HCT116 (cell line): ENCODE results near the gene KMT2B. TPM values are rescaled to one million over a fixed set of nuclear protein-coding genes. Genes with fewer than 3 reads are reported as not detected.

Experiments used
- ATAC-seq: fragments of 200-7000 bp; cut with Tn5 transposase; 2 replicates; pipeline ENCODE4 v1.9.1; 2020; ENCODE audit warnings: mild to moderate bottlenecking, moderate library complexity
- BruUV-seq: library from RNA; stranded (reverse); fragments of 400-500 nt; replicated peaks from 2 replicates; lab custom pipeline; 2021; lab: Mats Ljungman, UMichigan
- CTCF ChIA-PET: fragments of 300-600 bp; sonication (Branson Sonifier 250); formaldehyde crosslinking; loops from one replicate; lab custom pipeline; 2021; ENCODE audit warnings: antibody characterized with exemption; lab: Charles Lee
- POLR2A ChIA-PET: fragments of 300-600, 350-600 bp; sonication (Branson Sonifier 250); formaldehyde crosslinking; loops from one replicate; lab custom pipeline; 2021; ENCODE audit warnings: antibody characterized with exemption; lab: Charles Lee
- RAD21 ChIA-PET, 2 experiments: fragments of 300-600 bp; sonication (Branson Sonifier 250); formaldehyde crosslinking; loops; one replicate each; lab custom pipeline; 2023; ENCODE audit warnings: low total read pairs in 2 of 2; ENCODE audit not compliant: uncharacterized antibody in 2 of 2, unreplicated experiment in 2 of 2, low non-redundant PET in 1 of 2; lab: Charles Lee
- DNase-seq: peaks from one replicate; pipeline ENCODE4 v3.0.0-alpha.2; 2010; ENCODE audit warnings: low read depth, low spot score
- H2AFZ ChIP-seq: fragments of 200-600 bp; shearing (Covaris generic), sonication (generic); 2 replicates; pipeline ENCODE4 v1.6.1; 2017; ENCODE audit warnings: low read depth, mixed run types, mixed read lengths, antibody characterized with exemption, low read length; ENCODE audit not compliant: poor library complexity, severe bottlenecking
- H3K27ac ChIP-seq: 2 replicates; pipeline ENCODE4 v1.5.1; 2012; ENCODE audit warnings: low read depth, low read length
- H3K27me3 ChIP-seq: fragments of 200-600 bp; sonication (generic); 2 replicates; pipeline ENCODE4 v1.6.1; 2016; ENCODE audit warnings: mixed run types, low read length, mixed read lengths; ENCODE audit not compliant: insufficient read depth
- H3K36me3 ChIP-seq, 2 experiments: fragments of 200-500 bp in 1 of 2; fragments of 200-600 bp in 1 of 2; sonication (Bioruptor generic) in 1 of 2; sonication (generic) in 1 of 2; 2 replicates each; pipeline versions ENCODE4 v1.5.1 to v1.6.1; 2014 to 2016; ENCODE audit warnings: low read length in 2 of 2, inconsistent platforms in 1 of 2, mixed read lengths in 1 of 2, mixed run types in 1 of 2; ENCODE audit not compliant: insufficient read depth in 2 of 2, control insufficient read depth in 1 of 2
- H3K4me1 ChIP-seq, 2 experiments: fragments of 200-600 bp in 1 of 2; sonication (generic) in 1 of 2; 2 replicates each; pipeline versions ENCODE4 v1.5.1 to v1.6.1; 2012 to 2017; ENCODE audit warnings: low read length in 2 of 2, inconsistent platforms in 1 of 2, mild to moderate bottlenecking in 1 of 2, mixed read lengths in 1 of 2, mixed run types in 1 of 2, moderate library complexity in 1 of 2; ENCODE audit not compliant: insufficient read depth in 2 of 2, control insufficient read depth in 1 of 2
- H3K4me2 ChIP-seq: fragments of 200-600 bp; sonication (generic); 2 replicates; pipeline ENCODE4 v1.6.1; 2017; ENCODE audit warnings: mixed run types, low read length, mixed read lengths
- H3K4me3 ChIP-seq, 2 experiments: fragments of 200-600 bp in 1 of 2; sonication (generic) in 1 of 2; replicated peaks in 1 of 2; 2 replicates each; pipeline ENCODE4 v1.5.1; 2011 to 2016; ENCODE audit warnings: low read length in 2 of 2, control low read depth in 1 of 2, low read depth in 1 of 2, mild to moderate bottlenecking in 1 of 2, mixed read lengths in 1 of 2, mixed run types in 1 of 2
- H3K79me2 ChIP-seq: fragments of 200-600 bp; sonication (generic); 2 replicates; pipeline ENCODE4 v1.6.1; 2017; ENCODE audit warnings: mild to moderate bottlenecking, mixed run types, low read length, moderate library complexity, mixed read lengths; ENCODE audit not compliant: insufficient read depth
- H3K9ac ChIP-seq: fragments of 200-600 bp; sonication (generic); 2 replicates; pipeline ENCODE4 v1.6.1; 2016; ENCODE audit warnings: low read length, mixed read lengths
- H3K9me2 ChIP-seq: fragments of 200-600 bp; sonication (generic), shearing (Covaris generic); 2 replicates; pipeline ENCODE4 v1.6.1; 2017; ENCODE audit warnings: mixed run types, mild to moderate bottlenecking, moderate library complexity; ENCODE audit not compliant: insufficient read depth
- H3K9me3 ChIP-seq, 2 experiments: fragments of 200-500 bp in 1 of 2; fragments of 200-600 bp in 1 of 2; sonication (Bioruptor generic) in 1 of 2; sonication (generic) in 1 of 2; 2 replicates each; pipeline ENCODE4 v1.6.1; 2014 to 2017; ENCODE audit warnings: low read length in 2 of 2, mixed read lengths in 2 of 2, inconsistent platforms in 1 of 2, low read depth in 1 of 2, mild to moderate bottlenecking in 1 of 2, mixed run types in 1 of 2, moderate library complexity in 1 of 2; ENCODE audit not compliant: control insufficient read depth in 1 of 2, insufficient read depth in 1 of 2
- H4K20me1 ChIP-seq: fragments of 200-600 bp; sonication (generic), shearing (Covaris generic); 2 replicates; pipeline ENCODE4 v1.6.1; 2017; ENCODE audit warnings: mixed run types, mild to moderate bottlenecking, moderate library complexity; ENCODE audit not compliant: insufficient read depth
- ATF3 ChIP-seq: IDR thresholded peaks from 2 replicates; pipeline ENCODE4 v1.6.1; 2012
- CBX3 ChIP-seq: IDR thresholded peaks from 2 replicates; pipeline ENCODE4 v1.6.1; 2012; ENCODE audit warnings: low read depth
- CEBPB ChIP-seq: IDR thresholded peaks from 2 replicates; pipeline ENCODE4 v1.6.1; 2012; ENCODE audit warnings: low read depth
- CTCF ChIP-seq, 3 experiments: fragments of 200-600 bp in 1 of 3; sonication (generic) in 1 of 3; IDR thresholded peaks in 2 of 3; conservative IDR thresholded peaks in 1 of 3; 2 replicates each; pipeline ENCODE4 v1.5.1; 2012 to 2017; ENCODE audit warnings: low read depth in 2 of 3, low read length in 2 of 3, antibody characterized with exemption in 1 of 3, borderline replicate concordance in 1 of 3, control low read depth in 1 of 3, mild to moderate bottlenecking in 1 of 3, mixed read lengths in 1 of 3, mixed run types in 1 of 3, moderate library complexity in 1 of 3; ENCODE audit not compliant: insufficient read depth in 1 of 3
- ELF1 ChIP-seq: IDR thresholded peaks from 2 replicates; pipeline ENCODE4 v1.6.1; 2012; ENCODE audit warnings: low read depth, borderline replicate concordance
- EZH2 ChIP-seq: fragments of 200-600 bp; sonication (generic); IDR thresholded peaks from 2 replicates; pipeline ENCODE4 v1.6.1; 2017; ENCODE audit warnings: antibody characterized with exemption, mixed run types
- EZH2phosphoT487 ChIP-seq: fragments of 200-600 bp; IDR thresholded peaks from 2 replicates; pipeline ENCODE4 v1.6.1; 2018; ENCODE audit warnings: antibody characterized with exemption, borderline replicate concordance
- MAX ChIP-seq: IDR thresholded peaks from 2 replicates; pipeline ENCODE4 v1.6.1; 2012
- POLR2A ChIP-seq: IDR thresholded peaks from 2 replicates; pipeline ENCODE4 v1.7.0; 2011; ENCODE audit warnings: borderline replicate concordance; ENCODE audit not compliant: insufficient read depth, insufficient read length; ENCODE audit errors: extremely low read depth
- POLR2AphosphoS5 ChIP-seq: IDR thresholded peaks from 2 replicates; pipeline ENCODE4 v1.6.1; 2011; ENCODE audit warnings: mild to moderate bottlenecking, low read depth, low read length, moderate library complexity
- REST ChIP-seq: IDR thresholded peaks from 2 replicates; pipeline ENCODE4 v1.6.1; 2012; ENCODE audit warnings: low read depth
- SP1 ChIP-seq: IDR thresholded peaks from 2 replicates; pipeline ENCODE4 v1.6.1; 2012; ENCODE audit warnings: low read depth
- SRF ChIP-seq: IDR thresholded peaks from 2 replicates; pipeline ENCODE4 v1.6.1; 2012; ENCODE audit warnings: low read depth
- TCF7L2 ChIP-seq: IDR thresholded peaks from 2 replicates; pipeline ENCODE4 v1.7.0; 2011; ENCODE audit warnings: borderline replicate concordance, inconsistent platforms; ENCODE audit not compliant: insufficient read depth, insufficient read length; ENCODE audit errors: extremely low read depth
- YY1 ChIP-seq: IDR thresholded peaks from 2 replicates; pipeline ENCODE4 v1.6.1; 2011; ENCODE audit warnings: low read length, low read depth, moderate library complexity, mild to moderate bottlenecking; ENCODE audit not compliant: insufficient replicate concordance; ENCODE audit errors: extremely low read depth
- ZBTB33 ChIP-seq: IDR thresholded peaks from 2 replicates; pipeline ENCODE4 v1.6.1; 2011; ENCODE audit warnings: mild to moderate bottlenecking, low read length, moderate library complexity; ENCODE audit not compliant: insufficient replicate concordance; ENCODE audit errors: extremely low read depth
- ZFX ChIP-seq: fragments of 450-650 bp; IDR thresholded peaks from 2 replicates; pipeline ENCODE4 v1.6.1; 2017
- ZNF274 ChIP-seq: fragments of 200-500 bp; sonication (Bioruptor generic); IDR thresholded peaks from 2 replicates; pipeline ENCODE4 v1.6.1; 2014; ENCODE audit warnings: mild to moderate bottlenecking, low read depth, low read length, inconsistent platforms
- intact Hi-C: fragments of 100-400 bp; cut with micrococcal nuclease; formaldehyde crosslinking; loops from 2 replicates; pipeline ENCODE4 v1.10.0; 2022
- total RNA-seq: library from RNA; stranded (reverse); gene quantifications from one replicate; pipeline ENCODE4 v1.2.1, GENCODE V29; 2021; ENCODE audit not compliant: unreplicated experiment

Gene KMT2B
- total RNA-seq, 1 experiment from 2014 or later = 29.9 TPM

- peak overlapping the region; percentile 58 for H3K9ac ChIP-seq
- H3K79me2 ChIP-seq = no peaks in the 10 kb centered on the region
- ChIA-PET RAD21 (interaction anchor here in 1 of 2 experiments (0.6 to 0.8 kb wide), 2 partner anchors 146 to 320 kb away, joined by 3 read pairs; no protein-coding TSS in a partner anchor), CTCF (interaction anchor here (0.5 to 1.6 kb wide), 6 partner anchors 9 to 163 kb away, joined by 3 to 6 read pairs (median 3); no protein-coding TSS in a partner anchor), POLR2A (interaction anchor here (0.6 to 2.0 kb wide), 8 partner anchors 9 to 72 kb away, joined by 3 to 18 read pairs (median 5); partner anchors contain the start of genes COX6B1, PSENEN and U2AF1L4)
- no peaks in the 10 kb centered on the region for H3K9me3 ChIP-seq
- H3K4me2 ChIP-seq = peak overlapping the region; percentile 87
- peaks cover 5% of the 10 kb centered on the region; the same call in 1 of the 2 replicates for H3K27me3 ChIP-seq
- H2AFZ ChIP-seq = peak overlapping the region; percentile 3
- H3K4me3 ChIP-seq = peak overlapping the region; percentile 59 to 65
- peak overlapping the region; percentile 61 for H3K27ac ChIP-seq
- intact Hi-C loops = no loop called here
- peak; percentile 98 for ATAC-seq
- no peaks in the 10 kb centered on the region for H4K20me1 ChIP-seq
- H3K4me1 ChIP-seq = peaks cover 2 to 17% of the 10 kb centered on the region in 2 experiments; a peak in 2 of 4 replicates
- peak; percentile 53 for DNase-seq
- H3K9me2 ChIP-seq = no peaks in the 10 kb centered on the region
- no peaks in the 10 kb centered on the region for H3K36me3 ChIP-seq
- TSS peak; percentile 95 for BruUV-seq
- TF ChIP-seq ZFX = no peak
- no peak for TF ChIP-seq CTCF (IDR thresholded peaks at IDR 0.05 in 2 of 3, conservative IDR thresholded peaks at IDR 0.05 in 1 of 3; ENCODE audit: borderline replicate concordance in 1 of 3, insufficient read depth in 1 of 3, low read depth in 2 of 3, low read length in 2 of 3)
- no peak for TF ChIP-seq ZBTB33
- TF ChIP-seq MAX = peak; percentile 65; the same call in 1 of the 2 replicates
- no peak for TF ChIP-seq SP1
- no peak for TF ChIP-seq TCF7L2
- TF ChIP-seq POLR2AphosphoS5 = peak; percentile 69
- no peak for TF ChIP-seq EZH2phosphoT487
- TF ChIP-seq YY1 = no peak
- TF ChIP-seq CEBPB = no peak
- TF ChIP-seq SRF = no peak
- TF ChIP-seq REST = no peak
- TF ChIP-seq POLR2A = no peak
- no peak for TF ChIP-seq ATF3
- TF ChIP-seq EZH2 = no peak
- TF ChIP-seq CBX3 = no peak
- no peak for TF ChIP-seq ELF1
- no peak for TF ChIP-seq ZNF274
These were observed 44.5 kb upstream of the KMT2B start for GRCh38 chr19:35673121-35673804.
